ENCODE measurements around the gene HSD17B2.

- TF ChIP-seq CTCF (IDR thresholded peaks at IDR 0.05) (no peak), ZFX (IDR thresholded peaks at IDR 0.05; ENCODE audit: borderline replicate concordance) (no peak)
These were observed 50.1 kb downstream of the HSD17B2 start for GRCh38 chr16:82085011-82085779.

All from 22Rv1 (cell line).